GM12892 (cell line): Measurements from ENCODE around the gene FGF12.

ENCODE experiments used
- DNase-seq: peaks from one replicate; pipeline ENCODE4 v3.0.0; 2011; ENCODE audit not compliant: insufficient read length
- FAIRE-seq: peaks from 2 replicates; lab custom pipeline; 2011; peaks lifted over from hg19 to GRCh38; lab: Jason Lieb, UNC
- POLR2A ChIP-seq: IDR thresholded peaks from 2 replicates; pipeline ENCODE4 v1.6.1; 2011; ENCODE audit warnings: low read depth, low read length, control low read depth
- POLR2AphosphoS5 ChIP-seq: IDR thresholded peaks from 2 replicates; pipeline ENCODE4 v1.6.1; 2011; ENCODE audit warnings: low read depth, low read length, control low read depth
- TAF1 ChIP-seq: IDR thresholded peaks from 2 replicates; pipeline ENCODE4 v1.6.1; 2011; ENCODE audit warnings: low read depth, mild to moderate bottlenecking, control low read depth, low read length, borderline replicate concordance

The FGF12 gene

DNA sequence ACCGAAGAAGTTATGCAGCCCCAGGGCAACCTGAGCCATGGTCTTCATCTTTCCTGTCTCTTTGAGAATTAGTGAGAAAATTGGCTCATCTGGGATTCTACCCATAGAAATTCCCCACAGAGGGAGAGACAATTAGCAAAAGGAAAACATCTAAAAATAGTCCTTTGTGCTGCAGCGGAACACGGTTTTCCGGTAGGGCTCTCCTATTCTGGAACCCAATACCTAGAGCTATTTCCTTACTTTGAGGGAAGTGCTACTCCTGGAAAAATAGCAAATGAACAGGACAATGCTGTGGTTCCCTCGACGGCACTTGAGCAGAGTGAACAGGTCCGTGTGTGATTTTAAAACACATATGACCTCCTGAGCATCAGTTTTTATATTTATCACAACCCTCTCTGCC is 210.5 kb downstream of the FGF12 start:
- TF ChIP-seq TAF1 (no peak), POLR2A (no peak), POLR2AphosphoS5 (no peak)
- FAIRE-seq (no peak), DNase-seq (no peak)

- DNase-seq (no peak), FAIRE-seq (no peak)
- TF ChIP-seq POLR2AphosphoS5 = no peak
- no peak for TF ChIP-seq POLR2A
- TF ChIP-seq TAF1 = no peak
These were observed 211.7 kb downstream of the FGF12 start for GRCh38 chr3:192515664-192516045.

DNA sequence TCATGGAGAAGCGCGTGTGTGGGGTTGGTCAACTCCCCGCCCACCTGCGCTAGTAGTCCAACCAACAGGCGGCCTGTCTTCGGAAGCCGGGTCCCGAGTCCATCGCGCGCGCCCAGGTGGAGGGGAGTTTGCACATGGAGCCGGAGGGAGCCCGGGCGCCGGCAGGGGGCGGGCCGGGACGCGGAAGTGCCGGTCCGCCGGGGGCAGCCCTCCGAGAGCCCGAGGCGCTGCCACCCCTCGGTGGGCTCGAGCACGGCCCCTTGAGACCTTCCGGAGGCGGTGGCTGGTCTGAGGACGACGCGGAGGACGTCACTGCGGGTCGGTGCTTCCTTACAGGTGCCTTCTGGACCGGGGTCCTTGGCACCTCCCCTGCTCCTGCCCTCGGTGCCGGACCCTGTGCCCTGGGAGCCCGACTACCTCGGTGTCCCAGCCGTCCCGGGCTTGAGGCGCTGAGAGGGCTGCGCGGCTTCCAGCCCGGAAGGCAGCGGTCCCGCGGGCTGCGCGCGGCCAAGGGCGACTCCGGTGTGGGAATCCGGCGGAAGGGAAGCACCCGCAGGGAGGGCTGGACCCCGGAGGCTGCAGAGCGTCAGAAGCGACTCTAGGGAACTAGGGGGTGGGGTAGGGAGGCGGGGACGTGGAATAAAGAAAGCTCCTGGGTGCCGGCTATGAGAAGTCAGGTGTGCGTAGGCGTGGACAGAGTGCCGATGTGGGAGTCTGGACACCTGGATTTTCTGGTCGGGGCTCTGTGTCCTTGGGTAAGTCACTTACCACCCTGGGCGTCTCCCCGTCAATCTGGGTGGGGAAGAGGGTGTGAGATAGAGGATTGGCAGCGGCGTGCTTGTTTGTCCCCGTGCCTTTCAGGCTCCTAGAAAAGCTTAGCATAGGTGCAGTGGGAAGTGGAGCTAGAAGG is 212.3 kb downstream of the FGF12 start:
- DNase-seq (no peak), FAIRE-seq (no peak)
- TF ChIP-seq POLR2A = no peak
- no peak for TF ChIP-seq POLR2AphosphoS5

GRCh38 chr3:192514081-192514753 is 213.1 kb downstream of the FGF12 start:
- DNase-seq (no peak), FAIRE-seq (no peak)
- TF ChIP-seq TAF1 (no peak), POLR2AphosphoS5 (no peak), POLR2A (no peak)

GRCh38 chr3:192505731-192506130 is 221.6 kb downstream of the FGF12 start:
- no peak for FAIRE-seq
- no peak for DNase-seq
- TF ChIP-seq POLR2AphosphoS5 = no peak
- TF ChIP-seq TAF1 = no peak
- no peak for TF ChIP-seq POLR2A

GRCh38 chr3:192501401-192501800 is 225.9 kb downstream of the FGF12 start:
- DNase-seq = no peak
- no peak for FAIRE-seq
- TF ChIP-seq TAF1 (no peak), POLR2AphosphoS5 (no peak), POLR2A (no peak)

GRCh38 chr3:192496905-192497587 is 230.3 kb downstream of the FGF12 start:
- DNase-seq (no peak), FAIRE-seq (no peak)
- TF ChIP-seq POLR2A (no peak), TAF1 (no peak), POLR2AphosphoS5 (no peak)

DNA sequence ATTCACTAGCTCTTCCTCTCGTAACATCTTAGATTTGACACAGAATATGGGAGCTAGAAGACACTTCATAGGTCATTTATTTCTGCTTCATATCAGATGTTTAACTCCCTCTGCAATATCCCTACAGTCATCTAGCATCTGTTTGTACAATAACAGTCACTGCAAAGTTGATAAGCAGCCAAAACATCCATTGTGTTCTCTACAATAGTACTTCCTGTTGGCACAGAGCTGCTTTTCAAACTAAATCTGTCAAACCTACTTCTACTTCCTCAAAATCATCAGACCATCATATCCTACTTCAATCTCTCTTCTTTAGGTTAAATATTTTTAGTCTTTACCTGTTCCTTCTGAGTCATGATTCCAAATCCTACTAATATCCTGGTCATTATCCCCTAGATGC is 233.2 kb downstream of the FGF12 start:
- no peak for DNase-seq
- no peak for TF ChIP-seq POLR2A
- no peak for TF ChIP-seq POLR2AphosphoS5
- TF ChIP-seq TAF1 = no peak
- no peak for FAIRE-seq

DNA sequence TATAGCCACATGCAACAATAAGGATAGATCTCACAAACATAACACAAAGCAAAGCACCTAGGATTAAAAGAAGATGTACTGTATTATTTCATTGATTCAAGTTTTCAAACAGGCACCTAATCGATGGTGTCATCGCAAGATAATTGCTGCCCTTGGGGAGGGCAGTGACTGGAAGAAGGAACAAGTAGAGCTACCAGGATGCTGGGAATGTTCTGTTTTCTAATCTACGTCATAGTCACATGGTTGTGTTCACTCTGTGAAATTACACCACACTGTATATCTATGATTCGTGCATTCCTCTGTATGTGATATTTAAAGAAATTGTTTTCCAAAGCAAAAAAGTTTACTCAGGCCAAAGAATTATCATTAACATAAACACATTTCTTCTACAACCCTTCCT is 236.6 kb downstream of the FGF12 start:
- no peak for FAIRE-seq
- no peak for TF ChIP-seq POLR2AphosphoS5
- no peak for TF ChIP-seq TAF1
- no peak for TF ChIP-seq POLR2A
- DNase-seq = no peak

DNA sequence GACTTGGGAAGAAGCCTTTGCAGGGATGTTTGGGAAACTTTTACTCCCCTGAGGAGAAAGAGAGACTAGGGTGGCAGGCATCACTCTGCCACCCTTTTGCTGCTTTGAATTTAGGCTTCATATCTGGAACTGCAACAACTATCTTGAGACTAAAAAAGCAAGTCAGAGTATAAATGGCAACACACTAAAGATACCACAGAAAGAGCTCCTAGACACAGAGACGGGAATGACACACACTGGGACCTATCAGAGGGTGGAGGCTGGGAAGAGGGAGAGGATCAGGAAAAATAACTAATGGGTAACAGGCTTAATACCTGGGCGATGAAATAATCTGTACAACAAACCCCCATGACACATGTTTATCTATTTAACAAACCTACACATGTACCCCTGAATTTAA is 237.8 kb downstream of the FGF12 start:
- DNase-seq (no peak), FAIRE-seq (no peak)
- no peak for TF ChIP-seq TAF1

DNA sequence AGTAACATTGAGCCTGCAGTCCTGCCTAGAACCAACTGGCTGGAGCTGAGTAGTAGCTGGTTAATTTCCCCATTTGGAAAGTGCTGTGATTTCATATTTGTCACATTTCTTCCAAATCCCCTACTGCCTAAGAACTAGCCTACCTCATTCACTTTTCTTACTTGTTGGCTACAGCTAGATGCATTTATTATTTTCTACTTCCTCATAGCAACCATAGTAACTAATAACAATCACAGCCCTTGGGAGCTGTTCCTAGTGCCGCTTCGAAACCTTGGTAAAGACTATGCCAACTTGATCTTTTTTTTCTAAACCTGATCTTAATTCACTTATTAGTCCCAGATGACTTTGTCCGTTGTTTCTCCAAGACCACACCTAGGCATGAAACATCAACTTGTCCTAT is 240.3 kb downstream of the FGF12 start:
- FAIRE-seq (no peak), DNase-seq (no peak)
- TF ChIP-seq TAF1 (no peak), POLR2AphosphoS5 (no peak), POLR2A (no peak)
